OCI-M2 (cell line): ENCODE measurements around the gene MMD.

Experiments used
- DNase-seq: peaks from one replicate; lab custom pipeline; 2025; ENCODE audit not compliant: unreplicated experiment; lab: John Stamatoyannopoulos, UW

The MMD gene

DNA sequence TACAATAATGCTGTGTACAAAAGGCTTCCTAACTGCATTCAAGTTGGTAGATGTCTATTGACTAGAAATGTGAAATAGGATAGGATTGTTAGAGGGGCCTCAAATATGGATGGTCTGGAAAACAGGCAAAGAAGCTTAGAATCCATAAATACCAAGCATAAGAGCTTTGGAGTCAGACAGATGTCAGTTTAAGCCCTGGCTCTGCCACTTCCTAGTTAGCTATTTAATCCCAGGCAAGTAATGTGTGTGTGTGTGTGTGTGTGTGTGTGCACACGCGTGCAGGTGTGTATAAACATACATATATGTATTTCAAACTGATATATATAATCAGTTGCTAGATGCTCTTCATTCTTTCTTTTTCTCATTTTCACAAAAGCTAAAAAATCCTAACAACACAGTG lies 66.7 kb downstream of the MMD start:
- no peak for DNase-seq

DNA sequence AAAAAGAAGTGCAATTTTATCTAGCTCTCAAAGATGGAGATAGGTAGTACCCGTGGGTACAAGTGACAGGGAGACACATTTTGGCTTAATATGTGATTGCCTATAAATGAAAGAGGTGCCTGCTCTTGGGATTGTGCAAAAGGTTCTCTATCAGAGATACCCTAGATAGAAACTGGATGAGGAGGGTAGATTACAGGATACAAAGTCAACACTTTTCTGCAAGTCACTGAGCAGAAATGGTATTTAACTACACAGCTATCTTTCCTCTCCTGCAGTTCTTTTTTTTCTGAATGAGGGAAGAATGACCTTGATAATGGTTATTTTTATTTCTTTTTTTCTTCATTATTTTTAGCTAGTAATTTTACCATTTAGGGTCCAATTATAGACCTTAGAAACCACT lies 67.6 kb downstream of the MMD start:
- no peak for DNase-seq

GRCh38 chr17:55351226-55351625 lies 70.4 kb downstream of the MMD start:
- DNase-seq: no peak

DNA sequence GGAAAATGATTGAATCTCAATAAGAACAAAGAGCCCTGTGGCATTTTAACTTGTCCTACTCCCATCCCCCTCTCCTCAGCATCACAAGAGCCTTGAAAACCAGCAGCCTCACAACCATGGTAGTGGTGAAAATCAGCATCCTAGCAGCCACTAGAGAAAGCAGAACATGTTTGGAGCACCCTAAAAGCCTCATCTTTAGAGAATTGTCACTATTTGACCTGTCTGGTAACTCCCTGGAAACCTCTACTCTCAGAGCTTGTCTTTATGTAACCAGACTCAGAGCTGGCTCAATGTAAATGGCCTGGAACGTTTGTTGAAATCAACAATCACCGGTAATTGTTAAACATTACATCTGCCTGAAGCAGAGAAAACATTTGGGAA lies 70.8 kb downstream of the MMD start:
- DNase-seq: no peak

DNA sequence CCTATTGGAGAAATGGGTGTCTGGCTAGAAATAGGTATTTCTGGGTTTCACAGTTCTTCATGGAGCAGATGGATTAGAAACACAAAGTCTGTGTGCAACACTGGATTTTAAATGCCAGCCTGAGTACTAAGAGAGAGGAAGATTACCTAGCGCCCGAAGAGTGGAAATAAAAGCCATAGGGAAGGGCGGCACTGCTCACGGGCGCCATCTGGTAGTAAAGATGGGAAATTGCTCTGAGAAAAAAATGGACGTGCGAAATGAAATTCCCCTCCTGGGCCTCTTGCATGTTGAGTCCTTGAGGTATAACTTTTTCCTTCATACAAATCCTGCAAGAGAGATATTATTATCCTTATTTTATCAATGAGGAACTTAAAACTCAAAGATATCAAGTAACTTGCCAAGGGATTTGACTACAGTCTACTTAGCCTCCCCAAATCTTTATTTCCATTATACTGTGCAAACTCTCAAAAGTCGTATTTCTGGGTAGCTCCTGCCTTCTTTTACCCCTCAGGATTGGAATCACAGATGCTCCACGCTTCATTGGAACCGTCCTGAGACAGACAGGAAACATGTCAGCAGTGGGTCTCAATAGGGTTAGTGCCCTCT lies 72.8 kb downstream of the MMD start:
- no peak for DNase-seq

DNA sequence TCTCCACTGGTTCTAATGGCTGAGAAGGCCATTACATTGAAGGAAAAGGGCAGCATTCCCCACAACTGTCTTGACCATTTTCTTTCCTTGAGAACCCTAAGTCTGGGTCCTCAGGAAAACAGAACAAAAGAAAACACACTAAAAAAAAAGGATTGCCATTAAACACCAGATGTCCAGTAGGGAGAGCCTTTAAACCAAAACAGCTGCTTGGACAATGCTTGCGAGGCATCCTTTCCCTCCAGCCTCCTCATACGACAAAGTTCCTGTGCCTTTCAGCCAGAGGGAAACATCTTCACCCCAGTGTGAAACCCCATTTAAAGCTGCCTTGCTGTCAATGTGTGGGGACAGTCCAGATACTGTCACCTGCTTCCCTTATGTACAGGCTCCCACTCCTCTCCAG lies 74.3 kb downstream of the MMD start:
- no peak for DNase-seq

DNA sequence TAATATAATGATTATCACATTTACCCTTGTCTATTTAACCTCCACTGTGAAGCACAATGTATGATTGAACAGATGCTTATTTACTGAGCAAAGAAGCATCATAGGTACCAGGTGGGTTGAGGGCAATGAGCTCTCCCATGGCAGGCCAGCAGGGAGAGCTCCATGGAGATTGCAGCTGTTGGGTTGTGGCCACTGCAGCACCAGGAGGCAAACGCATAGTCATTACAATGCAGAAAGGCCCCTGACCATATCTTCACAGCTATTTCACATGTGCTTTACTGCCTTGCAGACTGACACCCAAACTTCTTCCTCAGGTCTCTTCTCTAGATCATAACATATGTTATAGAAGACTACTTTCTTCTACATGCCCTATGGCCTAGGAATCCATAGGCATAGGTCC lies 75.0 kb downstream of the MMD start:
- no peak for DNase-seq

GRCh38 chr17:55345132-55345531 lies 76.5 kb downstream of the MMD start:
- no peak for DNase-seq

DNA sequence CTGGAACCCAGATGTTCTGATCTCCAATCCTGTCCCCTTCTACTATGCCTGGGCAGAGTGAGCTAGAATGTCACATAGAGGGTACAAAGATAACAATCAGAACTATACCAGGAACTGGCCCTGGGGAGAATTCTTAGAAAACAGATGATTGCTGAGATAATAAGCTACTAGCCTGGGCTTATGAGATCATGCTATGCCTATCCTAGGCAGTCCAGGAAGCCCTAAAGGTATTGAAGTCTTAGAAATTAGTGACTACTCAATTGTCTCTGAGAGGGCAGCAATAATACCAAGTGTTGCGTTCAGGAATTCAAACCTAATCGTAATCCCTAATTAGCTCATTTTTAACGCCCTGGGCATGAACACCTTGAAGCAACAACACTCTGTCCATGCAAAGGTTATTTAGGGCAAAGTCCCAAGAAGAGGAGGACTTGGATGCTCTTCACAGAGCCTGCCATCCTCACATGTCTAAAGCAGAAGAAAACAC lies 77.1 kb downstream of the MMD start:
- DNase-seq: no peak

DNA sequence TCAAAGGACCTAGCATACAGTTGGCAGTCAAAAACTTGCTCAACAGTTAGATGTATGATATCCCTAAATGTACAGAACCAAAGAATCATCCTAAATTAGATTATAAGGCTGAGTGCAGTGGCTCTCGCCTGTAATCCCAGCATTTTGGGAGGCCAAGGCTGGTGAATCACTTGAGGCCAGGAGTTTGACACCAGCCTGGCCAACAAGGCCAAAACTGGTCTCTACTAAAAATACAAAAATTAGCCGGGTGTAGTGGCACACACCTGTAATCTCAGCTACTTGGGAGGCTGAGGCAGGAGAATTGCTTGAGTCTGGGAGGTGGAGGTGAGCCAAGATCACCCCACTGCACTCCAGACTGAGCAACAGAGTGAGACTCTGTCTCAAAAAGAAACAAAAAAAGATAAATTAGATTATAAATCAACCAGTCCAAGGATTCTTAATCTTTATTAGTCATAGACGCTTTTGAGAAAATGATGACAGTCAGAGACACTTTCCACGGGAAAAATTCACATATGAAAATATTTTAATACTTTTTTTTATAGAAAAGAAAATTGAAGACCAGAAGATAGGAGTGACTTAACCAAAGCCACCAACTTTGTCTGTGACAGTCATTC lies 77.6 kb downstream of the MMD start:
- DNase-seq: no peak

DNA sequence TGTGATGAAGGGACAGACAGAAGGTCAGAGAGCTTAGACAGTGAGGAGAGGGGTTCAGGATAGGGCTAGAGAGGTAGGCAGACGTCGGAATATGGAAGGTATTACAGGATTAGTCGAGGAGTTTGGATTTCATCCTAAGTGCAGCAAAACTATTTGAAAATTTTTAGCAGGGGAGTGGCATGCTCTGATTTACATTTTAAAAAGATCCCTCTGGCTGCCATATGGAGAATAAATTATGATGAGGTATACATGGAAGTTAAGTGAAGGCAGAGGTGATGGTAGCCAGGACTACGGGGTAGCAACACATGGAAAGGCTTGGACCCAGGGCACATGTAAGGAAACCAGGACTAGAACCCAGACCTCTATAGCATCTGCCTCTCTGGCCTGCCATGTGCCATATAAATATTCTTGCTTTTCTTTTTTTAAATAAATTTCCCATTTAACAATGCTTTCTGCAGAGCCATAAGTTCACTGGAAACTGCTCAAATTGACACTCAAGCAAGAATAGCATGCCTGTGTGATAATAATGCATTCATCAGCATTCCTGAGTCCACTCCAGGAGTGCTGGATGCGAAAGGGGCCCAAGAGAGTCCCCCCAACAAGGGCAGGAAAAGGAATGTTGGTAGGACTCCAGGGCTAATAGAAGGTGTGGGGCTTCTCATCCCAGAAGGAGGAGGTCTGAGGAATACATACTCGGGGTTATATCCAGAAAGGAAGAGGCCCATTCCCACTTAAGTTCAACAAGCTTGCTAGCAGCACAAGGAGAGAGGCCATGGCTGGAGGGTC lies 78.6 kb downstream of the MMD start:
- DNase-seq: no peak
